Testis (tissue), 2 donors: ENCODE data around the gene TCF4.

Source experiments
- POLR2A ChIP-seq: fragments of 450-650 bp; IDR thresholded peaks from one replicate; pipeline ENCODE4 v1.6.1; 2017; ENCODE audit warnings: antibody characterized with exemption, mild to moderate bottlenecking, moderate library complexity
- TF ChIP-seq, protein P1 (sequence below), 3 experiments: fragments of 450-650 bp in 2 of 3; fragments of 200-600 bp in 1 of 3; sonication (generic) in 1 of 3; IDR thresholded peaks; one replicate each; pipeline ENCODE4 v1.5.1; 2016 to 2019; ENCODE audit warnings: antibody characterized with exemption in 3 of 3, mild to moderate bottlenecking in 2 of 3, moderate library complexity in 1 of 3

DNA sequence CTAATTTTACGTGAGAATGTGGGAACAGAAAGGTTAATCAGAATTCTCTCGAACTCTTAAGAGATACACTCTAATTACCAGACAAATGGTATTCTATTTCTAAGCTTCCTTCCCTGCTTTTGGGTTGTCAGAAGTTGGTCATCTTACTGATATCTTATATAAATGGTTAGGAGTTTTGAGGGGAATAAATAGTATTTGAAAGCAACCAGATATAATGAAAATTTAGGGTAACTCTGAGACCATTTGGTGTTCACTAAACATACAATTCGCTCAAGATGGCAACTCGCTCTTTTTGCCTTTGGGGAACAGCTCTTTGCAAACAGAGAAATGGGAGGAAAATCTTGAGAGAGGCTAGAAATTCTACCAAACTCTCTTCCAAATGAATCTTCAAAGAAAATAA lies 250.9 kb downstream of the TCF4 start:
- TF ChIP-seq POLR2A = no peak
- TF ChIP-seq, protein P1, sequence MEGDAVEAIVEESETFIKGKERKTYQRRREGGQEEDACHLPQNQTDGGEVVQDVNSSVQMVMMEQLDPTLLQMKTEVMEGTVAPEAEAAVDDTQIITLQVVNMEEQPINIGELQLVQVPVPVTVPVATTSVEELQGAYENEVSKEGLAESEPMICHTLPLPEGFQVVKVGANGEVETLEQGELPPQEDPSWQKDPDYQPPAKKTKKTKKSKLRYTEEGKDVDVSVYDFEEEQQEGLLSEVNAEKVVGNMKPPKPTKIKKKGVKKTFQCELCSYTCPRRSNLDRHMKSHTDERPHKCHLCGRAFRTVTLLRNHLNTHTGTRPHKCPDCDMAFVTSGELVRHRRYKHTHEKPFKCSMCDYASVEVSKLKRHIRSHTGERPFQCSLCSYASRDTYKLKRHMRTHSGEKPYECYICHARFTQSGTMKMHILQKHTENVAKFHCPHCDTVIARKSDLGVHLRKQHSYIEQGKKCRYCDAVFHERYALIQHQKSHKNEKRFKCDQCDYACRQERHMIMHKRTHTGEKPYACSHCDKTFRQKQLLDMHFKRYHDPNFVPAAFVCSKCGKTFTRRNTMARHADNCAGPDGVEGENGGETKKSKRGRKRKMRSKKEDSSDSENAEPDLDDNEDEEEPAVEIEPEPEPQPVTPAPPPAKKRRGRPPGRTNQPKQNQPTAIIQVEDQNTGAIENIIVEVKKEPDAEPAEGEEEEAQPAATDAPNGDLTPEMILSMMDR (IDR thresholded peaks at IDR 0.05) = no peak
